GM21528 (cell line): ENCODE measurements around the gene KLHL13.
"Not testable (repeated sequence)": the region's sequence is repeated elsewhere in the genome, so short reads cannot be mapped to it uniquely, and the experiment has no call there.

Experiments
- ATAC-seq: cut with Tn5 transposase; IDR thresholded peaks from one replicate; pipeline ENCODE4 v1.9.1; 2021; ENCODE audit warnings: mild to moderate bottlenecking, moderate library complexity; ENCODE audit not compliant: unreplicated experiment, low FRiP score

KLHL13 gene, protein sequence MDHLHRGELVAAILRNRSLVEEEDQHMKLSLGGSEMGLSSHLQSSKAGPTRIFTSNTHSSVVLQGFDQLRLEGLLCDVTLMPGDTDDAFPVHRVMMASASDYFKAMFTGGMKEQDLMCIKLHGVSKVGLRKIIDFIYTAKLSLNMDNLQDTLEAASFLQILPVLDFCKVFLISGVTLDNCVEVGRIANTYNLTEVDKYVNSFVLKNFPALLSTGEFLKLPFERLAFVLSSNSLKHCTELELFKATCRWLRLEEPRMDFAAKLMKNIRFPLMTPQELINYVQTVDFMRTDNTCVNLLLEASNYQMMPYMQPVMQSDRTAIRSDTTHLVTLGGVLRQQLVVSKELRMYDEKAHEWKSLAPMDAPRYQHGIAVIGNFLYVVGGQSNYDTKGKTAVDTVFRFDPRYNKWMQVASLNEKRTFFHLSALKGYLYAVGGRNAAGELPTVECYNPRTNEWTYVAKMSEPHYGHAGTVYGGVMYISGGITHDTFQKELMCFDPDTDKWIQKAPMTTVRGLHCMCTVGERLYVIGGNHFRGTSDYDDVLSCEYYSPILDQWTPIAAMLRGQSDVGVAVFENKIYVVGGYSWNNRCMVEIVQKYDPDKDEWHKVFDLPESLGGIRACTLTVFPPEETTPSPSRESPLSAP

DNA sequence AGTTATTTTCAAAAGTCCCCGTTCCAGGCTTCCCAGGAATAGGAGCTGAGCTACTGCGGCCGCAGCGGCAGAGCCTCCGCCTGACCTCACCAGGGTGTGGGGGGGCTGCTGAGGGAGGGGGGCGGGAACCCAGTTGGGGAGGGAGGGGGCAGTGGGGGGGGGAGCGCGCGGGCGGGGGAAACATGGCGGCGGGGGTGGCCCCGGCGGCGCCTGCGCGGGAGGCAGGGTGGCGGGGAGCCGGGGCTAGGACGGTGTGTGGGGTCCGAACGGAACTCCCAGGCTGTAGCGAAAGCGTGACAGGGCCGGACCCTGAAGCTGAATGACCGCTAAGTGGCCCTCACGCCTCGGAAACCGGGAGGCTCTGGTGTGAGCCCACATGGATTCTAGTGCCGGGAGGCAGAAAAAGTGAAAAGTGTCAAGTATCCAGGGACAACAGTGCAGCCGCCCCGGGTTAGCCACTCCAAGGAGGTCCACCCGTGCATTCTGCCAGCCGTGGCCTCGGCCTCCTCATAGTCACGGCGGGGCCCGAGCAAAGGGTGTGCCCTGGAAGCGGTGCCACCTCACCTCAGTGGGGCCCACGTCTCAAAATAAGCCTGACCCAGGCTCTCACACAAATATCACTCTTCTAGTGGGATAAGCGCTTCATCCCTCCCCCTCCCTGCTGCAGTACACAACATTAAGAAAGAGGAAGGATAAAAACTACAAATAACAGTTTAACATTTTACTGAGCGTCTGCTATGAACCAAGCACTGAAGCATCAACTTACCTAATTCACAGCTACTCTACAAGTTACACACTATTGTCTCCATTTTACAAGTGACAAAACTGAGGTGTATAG lies at the start of gene KLHL13:
Gene KLHL13, minus strand, starts transcription at position 98 of the 838 bp plus-strand sequence. CDS start 88,337 bp downstream, outside the sequence.
- peak; percentile 65 for ATAC-seq

DNA sequence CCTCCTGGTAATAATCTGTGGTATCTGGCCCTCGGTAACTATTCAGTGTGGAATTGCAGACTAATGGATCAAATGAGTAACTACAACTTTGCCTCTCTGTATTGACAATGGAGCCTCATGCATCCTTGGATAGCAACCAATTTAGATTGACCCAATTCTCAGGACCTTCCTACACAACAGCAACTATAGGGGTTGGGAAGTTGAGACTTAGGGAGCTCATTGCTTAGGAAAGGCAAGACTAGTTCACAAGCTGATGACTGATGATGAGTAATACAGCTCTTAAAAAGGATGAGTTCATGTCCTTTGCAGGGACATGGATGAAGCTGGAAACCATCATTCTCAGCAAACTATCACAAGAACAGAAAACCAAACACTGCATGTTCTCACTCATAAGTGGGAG lies 47.5 kb upstream of the KLHL13 start:
- ATAC-seq = no peak

DNA sequence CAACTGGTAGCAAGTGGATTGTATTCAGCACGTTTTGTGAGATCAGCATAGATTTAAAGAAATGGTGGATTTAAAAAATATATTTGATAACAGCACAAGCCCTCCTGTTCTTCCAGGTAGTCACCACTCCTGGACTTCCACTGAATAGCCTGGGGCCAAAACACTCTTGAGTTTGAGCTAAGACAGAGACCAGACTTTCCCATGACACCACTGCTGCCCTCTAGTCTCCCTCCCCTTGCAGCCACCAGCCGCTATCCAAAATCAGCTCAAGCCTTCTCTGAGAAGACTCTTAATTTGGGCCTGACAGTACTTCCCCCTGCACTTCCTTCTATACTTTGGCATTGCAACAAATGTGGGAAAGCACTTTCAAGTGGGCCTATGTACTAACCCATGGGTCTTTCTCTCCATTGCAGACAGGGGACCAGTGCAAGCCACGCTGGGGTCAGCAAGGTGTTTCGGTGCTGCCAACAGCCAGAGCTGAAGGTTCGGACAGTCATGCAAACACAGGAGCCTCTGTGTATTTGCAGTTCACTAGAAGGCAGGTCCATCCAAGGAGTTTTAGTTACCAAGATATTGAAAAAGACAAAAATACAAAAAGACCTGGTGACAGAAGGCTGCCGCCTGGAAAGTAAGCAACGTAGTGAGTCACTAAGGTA lies 40.5 kb upstream of the KLHL13 start:
- ATAC-seq = no peak

DNA sequence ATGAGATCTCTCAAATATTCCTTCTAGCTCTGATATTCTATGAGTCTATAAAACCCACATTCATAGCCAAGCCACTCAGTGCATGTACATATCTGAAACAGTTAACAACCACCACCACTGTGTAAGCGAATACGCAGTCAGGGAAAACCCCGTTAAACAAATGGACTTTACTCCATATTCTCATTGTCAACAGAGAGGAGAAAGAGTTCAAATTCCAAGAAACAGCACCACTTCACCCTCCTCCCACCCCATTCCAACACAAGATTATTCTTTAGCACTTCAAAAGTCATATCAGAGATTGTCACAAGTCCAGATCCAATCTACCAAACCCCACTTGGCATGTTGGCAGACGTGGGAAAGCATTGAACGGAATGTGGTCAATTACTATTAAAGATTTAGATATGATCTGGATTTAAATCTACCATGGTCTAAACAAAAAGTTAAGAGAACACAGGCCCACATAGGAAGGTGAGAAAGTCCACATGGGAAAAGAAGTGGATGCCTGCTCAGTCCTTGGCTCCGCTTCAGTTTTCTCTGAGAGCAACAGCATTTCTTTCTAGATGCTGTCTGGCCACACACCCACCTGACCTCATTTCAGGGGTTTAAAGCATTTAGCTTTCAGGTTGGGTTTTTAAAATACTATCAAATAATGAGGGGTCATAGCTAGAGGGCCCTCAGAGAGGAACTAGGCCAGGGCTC lies 39.8 kb upstream of the KLHL13 start:
- ATAC-seq = no peak

DNA sequence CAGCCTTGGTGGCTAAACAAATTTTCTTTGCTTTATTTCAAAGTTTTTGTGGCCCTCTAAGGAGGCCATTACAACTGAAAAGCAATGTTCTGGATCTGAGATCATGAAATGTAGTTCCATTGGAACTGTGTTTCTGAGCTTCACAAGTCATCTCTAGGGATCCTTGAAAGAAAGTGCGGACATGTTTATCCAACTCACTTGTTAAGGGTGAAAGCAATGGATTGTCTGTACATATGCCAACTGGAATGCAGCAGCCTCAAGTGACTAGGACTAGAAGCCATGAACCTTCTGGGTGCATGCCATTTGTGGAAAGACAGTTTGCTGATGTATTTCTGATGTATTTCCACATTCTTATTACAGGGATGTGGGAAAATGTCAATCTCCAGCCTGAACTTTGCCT lies 36.7 kb upstream of the KLHL13 start:
- no peak for ATAC-seq

DNA sequence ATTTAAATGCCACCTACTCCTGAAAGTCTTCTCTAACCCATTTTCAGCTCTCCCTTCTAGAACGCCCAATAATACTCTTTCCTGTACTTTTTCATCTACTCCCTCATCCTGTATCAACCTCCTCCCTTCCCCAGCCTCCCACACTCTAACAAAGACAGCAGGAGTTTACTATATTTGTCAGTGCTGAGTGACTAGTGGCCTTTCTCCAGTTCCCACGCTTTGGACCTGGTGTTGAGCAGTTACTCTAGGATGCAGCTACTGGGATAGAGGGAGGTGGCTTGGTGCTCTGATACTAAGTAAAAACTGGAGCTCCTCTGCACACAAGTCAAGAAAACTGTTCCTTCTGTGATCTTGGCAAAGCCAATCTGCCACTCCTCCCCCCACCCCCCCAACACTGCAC lies 36.1 kb upstream of the KLHL13 start:
- ATAC-seq = no peak

DNA sequence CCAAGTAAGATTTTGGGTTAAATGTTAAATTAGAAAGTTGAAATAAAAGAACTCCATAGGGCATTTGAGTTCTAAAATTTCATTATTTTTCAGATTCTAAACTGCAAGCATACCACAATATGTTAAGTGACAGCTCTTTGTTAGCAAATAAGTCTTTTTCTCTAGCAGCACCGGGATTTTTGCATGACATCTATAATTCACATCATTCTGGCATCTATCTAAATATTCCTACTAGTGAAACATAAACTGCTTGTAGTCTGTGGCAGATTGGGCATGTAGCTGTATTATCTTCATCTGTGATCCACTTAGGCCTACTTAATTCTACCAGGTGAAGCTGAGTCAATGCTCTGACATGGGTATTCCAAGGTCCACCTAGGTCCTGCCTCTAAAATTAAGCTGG lies 32.1 kb upstream of the KLHL13 start:
- ATAC-seq = no peak

DNA sequence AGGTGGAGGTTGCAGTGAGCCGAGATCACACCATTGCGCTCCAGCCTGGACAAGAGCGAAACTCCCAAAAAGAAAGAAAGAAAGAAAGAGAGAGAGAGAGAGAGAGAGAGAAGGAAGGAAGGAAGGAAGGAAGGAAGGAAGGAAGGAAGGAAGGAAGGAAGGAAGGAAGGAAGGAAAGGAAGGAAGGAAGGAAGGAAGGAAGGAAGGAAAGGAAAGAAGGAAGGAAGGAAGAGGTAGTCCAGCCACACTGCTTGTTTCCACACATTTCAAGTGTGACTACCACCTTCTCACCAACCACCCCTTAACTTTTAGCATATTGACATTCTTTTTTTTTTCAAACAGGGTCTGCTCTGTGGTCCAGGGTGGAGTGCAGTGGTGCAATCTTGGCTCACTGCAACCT lies 31.2 kb upstream of the KLHL13 start:
- not testable (repeated sequence) for ATAC-seq

DNA sequence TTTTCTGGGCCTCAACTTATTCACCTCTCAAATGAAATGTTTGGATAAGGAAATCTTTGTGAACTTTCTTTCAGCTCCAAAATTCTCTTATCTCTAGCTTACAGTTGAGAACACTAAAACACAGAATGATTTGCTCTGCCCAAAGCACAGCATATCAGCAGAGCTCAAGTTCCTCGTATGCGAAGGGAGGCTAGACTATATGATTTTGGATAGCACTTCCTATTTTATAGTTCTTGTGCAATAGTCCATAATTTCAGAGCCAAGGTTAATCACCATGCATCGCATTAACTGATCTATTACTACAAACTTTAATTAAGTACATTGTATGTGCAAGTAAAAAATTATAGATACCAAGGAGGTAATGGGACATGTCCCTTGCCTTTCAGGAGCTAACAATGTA lies 27.0 kb upstream of the KLHL13 start:
- no peak for ATAC-seq

DNA sequence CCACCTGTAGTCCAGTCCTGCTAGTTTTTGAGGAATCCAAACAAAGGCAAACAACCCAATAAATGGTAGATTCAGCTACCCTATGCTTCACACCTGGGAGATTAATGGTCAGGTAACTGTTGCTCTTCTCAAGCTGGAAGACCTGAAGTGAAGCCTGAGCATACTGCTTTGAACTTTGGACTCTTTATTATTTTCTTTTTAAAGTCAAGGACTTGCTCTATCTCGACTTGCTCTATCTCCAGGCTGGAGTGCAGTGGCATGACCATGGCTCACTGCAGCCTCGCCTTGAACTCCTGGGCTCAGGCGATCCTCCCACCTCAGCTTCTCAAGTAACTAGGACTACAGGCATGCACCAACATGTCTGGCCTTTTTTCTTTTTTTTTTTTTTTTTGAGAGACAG lies 14.7 kb upstream of the KLHL13 start:
- no peak for ATAC-seq

DNA sequence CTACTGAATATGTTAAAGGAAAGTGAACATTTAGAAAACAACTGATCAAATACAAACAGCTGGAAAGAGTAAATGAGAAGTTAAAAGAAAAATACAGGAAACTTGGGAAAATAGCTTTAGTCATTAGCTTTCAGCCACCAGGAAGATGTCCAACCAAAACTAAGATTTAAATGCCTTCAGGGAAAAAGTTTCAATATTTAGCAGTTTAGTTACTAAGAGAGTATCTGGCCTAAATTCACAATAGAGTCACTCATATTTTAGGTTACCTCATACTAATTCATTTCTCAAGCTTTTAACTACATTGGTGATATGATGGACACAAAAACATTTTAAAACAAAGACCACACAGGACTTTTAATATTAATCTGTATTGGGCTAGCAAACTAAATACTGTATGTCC lies 13.1 kb upstream of the KLHL13 start:
- ATAC-seq = no peak

DNA sequence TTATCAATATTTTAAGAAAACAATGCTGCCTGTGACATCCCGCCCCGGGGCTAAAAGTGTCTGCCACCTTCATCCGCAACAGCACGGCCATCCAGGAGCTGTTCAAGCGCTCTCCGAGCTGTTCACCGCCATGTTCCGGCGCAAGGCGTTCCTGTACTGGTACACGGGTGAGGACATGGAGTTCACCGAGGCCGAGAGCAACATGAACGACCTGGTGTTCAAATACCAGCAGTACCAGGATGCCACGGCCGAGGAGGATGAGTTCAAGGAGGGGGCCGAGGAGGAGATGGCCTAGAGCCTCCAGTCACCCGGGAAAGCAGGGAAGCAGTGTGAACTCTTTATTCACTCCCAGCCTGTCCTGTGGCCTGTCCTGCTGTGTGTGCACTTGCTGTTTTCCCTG lies 12.1 kb upstream of the KLHL13 start:
- ATAC-seq = no peak

DNA sequence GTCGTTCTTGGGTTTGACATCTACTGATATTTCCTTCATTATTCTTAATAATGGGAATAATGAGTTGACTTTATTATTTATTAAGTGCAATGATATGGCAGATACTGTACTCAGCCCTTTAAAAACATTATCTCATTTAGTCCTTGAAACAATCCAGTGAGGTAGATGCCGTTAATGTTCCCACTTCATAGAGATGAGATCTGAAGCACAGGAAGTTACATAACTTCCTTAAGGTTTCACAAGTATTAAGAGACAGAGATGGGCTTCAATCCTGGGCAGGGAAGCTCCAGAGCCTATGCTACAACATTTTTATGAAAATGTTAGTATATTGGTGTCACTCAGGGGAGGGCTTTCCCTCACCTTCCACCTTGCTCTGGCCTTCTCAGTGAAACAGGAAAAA lies 9.7 kb upstream of the KLHL13 start:
- ATAC-seq = no peak

DNA sequence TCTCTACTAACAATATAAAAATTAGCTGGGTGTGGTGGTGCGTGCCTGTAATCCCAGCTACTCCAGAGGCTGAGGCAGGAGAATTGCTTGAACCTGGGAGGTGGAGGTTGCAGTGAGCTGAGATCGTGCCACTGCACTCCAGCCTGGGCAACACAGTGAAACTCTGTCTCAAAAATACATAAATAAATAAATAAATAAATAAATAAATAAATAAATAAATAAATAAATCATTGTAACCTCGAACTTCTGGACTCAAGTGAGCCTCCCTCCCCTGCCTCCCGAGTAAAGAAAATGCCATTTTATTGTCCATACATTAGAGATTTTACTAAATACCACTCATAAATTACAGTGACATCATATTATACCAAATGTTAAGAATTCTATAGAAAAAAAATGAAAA lies 7.6 kb upstream of the KLHL13 start:
- ATAC-seq = not testable (repeated sequence)

DNA sequence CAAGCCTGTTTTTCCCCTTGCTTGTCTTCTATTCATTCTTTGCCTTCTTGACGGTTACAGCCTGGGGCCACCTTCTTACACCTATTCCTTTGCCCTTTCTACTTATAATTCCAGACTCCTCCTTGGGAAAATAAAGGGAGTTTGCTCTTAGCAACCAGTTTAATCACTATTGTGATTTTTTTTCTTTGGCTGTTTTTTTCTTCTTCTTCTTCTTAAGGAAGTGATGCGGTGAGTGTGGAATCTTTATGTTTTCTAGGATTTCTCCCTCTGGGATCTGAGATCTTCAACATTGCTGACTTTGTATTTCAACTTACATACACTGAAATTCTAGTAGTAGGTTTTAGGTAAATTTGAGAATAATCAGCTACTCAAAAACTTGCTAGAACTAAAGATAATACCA lies 1.1 kb upstream of the KLHL13 start:
- no peak for ATAC-seq

DNA sequence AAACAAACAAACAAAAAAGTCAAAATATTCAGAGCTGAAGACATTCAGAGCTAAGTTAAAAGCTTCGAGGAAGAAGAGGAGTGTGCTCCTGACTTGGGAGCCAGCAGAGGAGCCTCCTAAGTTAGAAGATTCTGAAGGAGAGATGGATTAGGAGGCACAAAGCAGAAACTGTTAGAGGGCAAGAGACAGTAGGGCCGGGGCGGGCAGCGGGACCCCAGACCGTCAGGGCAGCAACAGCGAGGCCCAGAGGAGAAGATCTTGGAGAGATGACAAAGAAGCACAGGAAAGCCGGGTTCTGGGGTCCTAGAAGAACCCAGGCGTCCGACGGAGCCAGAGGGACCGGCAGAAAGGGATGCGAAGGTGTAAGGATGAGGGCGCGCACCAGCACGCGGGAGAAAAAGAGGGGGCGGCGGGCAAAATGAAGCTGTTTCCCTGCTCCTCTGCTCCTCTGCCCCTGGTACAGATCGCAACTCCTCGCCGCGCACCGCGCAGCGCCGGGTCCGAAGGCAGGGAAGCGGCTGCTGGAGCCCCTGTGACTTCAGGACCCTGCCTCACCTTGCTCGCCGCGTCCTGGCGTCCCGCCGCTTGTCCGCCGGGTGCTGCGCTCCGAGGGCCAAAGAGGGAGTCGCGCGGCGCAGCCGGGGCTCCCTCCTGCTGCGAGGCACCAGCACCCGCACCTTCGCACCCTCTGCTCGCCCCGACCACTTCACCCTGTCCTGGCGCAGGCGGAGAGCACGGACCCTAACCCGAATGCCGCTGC lies 477 bp downstream of the KLHL13 start:
- peak; percentile 54 for ATAC-seq

DNA sequence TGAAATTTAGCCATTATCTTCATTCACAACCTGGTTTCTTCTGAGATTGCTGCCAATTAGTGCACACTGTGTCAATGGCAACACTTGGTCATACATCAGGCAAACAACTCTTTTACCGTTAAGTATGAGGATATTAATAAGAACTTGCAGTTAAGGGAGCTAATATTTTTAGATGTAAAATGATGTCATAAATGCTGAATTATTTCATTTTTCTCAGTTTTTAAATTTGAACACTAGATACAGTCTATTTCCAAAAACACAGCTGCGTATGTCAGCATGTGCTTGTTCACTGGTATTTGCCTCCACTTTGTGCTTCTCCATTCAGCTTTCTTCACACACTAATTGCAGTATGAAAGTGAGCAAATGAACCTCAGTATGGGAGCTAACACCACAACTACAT lies 1.6 kb downstream of the KLHL13 start:
- no peak for ATAC-seq

DNA sequence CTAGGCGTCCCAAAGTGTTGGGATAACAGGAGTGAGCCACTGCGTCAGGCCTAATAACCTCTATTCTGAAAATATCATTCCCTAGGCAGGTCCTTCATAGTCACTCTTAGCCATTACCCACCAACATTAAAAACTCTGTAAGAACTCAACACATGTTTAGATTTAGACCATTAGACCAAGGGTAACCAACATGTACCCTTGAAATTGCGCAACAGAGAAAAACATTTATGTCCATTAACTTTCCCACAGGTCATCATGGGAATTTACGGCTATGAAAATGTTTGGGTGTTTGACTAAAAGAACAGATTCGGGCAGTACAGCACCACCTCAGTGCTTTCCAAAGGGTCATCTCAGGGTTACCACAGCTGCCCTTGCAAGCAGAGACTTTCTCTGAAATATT lies 7.5 kb downstream of the KLHL13 start:
- ATAC-seq = no peak

DNA sequence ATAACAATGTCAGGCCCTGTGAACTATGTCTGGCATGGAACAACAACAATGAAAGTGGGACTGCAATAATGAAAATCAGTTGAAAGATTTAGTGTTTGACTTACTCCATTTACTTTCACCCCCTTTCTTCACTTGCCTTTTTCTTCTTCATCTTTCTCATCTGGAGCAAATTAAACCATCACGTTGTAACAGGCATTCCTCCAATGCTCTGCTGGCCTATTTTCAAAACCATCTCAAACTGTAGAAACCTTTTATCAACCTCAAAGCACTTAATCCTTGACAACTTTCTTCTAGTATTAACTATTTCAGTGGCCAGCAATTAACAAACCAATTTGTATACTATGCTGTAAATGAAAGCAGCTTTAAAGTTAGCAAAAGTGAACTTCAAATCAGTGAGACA lies 8.3 kb downstream of the KLHL13 start:
- no peak for ATAC-seq
